GM12872 (cell line): ENCODE data around the gene RNF126.

Source experiments
- TF ChIP-seq, protein P1 (sequence below): IDR thresholded peaks from 3 replicates; pipeline ENCODE4 v1.5.1; 2011; ENCODE audit warnings: low read depth, mild to moderate bottlenecking, low read length, moderate library complexity; ENCODE audit not compliant: insufficient read depth

Gene RNF126

DNA sequence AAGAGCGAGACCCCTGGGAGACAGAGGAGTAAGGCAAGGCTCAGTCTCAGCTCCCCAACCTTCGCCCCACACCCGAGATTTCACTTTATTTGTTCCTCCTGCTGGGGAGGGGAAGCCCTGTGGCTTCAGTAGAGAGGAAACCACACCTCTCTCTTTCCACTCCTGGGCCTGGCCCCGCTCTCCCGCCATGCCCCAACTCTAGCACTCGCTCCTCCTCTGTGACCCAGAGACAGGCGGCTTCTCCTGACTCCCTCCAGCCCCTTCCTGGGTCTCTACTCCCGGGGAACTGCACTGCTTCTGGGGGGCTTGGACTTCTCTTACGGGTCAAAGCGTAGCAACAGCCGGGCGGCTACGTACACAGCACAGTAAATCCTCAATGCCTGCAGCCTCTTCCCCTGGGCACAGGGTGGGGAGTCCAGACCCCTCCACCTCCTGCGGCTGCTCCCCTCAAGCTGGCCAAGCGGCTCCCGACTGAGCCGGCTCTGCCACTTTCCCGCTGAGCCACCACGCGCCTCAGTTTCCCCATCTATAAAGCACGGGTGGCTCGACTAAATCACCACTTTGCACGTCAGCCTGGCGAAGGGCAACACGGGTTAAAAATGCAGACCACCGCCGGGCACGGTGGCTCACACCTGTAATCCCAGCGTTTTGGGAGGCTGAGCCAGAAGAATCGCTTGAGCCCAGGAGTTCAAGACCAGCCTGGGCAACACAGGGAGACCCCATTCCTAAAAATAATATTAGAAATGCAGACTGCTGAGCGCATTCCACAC lies 1.4 kb downstream of the RNF126 start:
- TF ChIP-seq, protein P1, sequence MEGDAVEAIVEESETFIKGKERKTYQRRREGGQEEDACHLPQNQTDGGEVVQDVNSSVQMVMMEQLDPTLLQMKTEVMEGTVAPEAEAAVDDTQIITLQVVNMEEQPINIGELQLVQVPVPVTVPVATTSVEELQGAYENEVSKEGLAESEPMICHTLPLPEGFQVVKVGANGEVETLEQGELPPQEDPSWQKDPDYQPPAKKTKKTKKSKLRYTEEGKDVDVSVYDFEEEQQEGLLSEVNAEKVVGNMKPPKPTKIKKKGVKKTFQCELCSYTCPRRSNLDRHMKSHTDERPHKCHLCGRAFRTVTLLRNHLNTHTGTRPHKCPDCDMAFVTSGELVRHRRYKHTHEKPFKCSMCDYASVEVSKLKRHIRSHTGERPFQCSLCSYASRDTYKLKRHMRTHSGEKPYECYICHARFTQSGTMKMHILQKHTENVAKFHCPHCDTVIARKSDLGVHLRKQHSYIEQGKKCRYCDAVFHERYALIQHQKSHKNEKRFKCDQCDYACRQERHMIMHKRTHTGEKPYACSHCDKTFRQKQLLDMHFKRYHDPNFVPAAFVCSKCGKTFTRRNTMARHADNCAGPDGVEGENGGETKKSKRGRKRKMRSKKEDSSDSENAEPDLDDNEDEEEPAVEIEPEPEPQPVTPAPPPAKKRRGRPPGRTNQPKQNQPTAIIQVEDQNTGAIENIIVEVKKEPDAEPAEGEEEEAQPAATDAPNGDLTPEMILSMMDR, result no peak

DNA sequence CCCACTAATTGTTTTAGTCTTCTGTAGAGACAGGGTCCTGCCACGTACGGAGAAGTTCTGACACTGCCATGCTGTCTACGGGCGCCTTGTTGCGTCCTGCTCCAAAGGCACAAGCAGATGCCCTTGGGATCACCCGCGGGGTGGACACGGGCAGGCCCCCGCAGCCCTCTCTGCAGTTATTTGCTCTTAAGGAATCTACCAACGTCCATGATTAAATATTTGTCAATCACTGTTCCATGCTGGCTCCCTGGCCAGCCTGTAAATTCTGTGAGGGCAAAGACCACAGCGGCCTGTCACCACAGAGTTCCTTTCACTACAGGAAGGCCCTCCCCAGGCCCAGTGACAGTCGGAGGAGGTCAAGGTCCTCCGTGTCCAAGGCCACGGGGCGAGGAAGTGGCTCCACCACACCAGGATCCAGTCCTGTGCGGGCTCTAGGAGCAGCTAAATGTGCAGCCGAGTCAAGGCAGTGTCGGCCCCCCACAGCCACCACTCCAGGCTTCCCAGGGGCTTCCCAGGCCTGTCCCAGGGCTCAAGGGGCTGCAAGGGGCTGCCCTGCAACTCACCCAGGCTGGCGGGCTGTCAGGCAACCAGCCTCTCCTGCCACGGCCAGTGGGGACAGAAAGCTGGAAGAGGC lies 2.1 kb downstream of the RNF126 start:
- TF ChIP-seq, protein P1, result no peak

DNA sequence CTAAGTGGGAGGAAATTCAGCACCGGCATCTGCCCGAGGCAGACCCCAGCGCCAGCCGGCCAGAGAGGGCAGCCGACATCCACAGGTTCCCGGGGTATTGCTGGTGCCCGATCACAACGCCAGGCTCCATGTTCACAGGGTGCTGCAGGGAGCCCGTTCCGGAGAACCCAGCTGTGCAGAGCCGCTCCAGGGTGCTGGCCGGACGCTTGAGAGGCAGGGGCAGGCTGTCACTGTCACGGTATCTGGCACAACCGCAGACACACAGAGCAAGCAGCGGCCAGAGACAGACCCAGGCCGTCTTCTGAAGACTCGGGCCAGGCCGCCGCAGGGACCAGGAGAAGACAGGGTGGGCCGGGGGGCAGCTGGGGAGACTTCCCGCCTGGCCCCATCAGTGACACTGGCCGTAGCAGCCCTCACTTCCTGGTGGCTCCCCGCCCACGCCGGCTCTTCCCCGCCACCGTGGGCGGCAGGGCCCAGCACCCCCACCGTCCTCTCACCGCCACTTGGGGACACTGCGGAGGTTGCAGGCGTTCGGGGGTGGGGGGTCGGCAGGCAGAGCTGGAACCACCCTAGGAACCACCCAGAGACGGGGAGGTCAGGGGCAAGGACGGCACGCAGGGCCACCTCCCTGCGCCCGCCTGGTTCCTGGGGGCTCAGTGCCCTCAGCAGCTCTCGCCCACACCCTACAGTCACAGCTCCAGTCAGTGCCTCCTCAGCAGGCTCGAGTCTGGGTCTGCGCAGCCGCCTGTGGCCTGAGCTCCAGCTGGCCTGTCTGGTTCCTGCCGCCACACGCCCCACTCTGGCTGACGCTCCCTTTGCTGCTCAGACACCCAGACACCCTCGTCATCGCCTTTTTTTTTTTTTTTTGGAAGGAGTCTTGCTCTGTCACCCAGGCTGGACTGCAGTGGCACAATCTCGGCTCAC lies 3.8 kb downstream of the RNF126 start:
- TF ChIP-seq, protein P1, result no peak

DNA sequence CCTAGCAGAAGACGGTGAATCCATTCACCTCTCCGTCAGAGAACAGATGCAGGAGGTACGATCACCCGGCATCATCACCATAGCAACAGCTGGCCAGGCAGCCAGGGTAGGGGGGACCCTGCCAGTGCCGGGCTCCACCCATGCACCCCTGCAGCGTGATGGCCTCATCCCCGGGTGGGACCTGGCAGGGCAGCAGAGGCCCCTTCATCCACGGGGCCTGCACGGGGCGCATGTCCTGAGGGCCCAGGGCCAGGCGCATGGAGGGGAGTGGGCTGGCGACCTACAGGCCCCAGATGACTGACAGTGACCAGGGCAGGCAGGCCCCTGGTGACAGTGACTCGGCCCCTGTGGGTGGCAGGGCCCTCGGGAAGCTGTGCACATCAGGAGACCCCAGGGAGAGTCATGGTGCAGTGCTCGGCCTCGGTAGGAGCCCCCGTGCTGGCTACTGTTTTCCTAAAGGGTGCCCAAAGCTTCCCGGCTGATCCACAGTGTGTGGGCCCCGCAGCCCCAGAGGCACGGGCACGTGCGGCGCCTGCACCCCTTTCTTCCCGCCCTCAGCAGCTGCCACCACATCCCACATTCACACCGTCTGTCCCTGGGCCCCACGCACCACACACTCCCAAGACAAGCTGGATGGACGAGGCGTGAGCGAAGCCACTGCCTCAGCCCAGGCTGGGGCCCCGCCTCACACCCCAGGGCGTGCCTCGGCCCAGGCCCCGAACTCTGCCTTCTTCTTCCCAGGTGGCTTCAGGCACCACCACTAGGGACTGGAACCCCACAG lies 4.8 kb downstream of the RNF126 start:
- TF ChIP-seq, protein P1, result no peak

DNA sequence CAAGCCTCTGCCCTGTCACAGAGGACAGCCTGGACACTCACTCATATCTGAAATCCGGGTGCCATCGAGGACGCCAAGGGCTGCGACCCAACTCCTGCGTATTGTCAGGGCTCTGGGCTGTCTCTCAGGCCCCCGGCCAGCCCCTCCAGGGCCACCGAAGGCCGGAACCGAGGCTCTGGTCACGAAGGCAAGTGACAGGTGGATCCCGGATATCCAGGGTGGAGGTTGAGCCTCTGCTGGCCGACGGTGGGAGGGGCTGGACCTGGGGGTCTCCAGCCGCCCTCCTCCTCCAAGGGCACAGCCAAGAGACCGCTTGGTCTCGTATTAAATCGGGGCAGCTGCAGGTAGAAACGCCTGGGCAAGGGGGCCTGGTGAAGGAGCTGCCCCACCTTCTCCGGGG lies 5.4 kb downstream of the RNF126 start:
- TF ChIP-seq, protein P1, result no peak

DNA sequence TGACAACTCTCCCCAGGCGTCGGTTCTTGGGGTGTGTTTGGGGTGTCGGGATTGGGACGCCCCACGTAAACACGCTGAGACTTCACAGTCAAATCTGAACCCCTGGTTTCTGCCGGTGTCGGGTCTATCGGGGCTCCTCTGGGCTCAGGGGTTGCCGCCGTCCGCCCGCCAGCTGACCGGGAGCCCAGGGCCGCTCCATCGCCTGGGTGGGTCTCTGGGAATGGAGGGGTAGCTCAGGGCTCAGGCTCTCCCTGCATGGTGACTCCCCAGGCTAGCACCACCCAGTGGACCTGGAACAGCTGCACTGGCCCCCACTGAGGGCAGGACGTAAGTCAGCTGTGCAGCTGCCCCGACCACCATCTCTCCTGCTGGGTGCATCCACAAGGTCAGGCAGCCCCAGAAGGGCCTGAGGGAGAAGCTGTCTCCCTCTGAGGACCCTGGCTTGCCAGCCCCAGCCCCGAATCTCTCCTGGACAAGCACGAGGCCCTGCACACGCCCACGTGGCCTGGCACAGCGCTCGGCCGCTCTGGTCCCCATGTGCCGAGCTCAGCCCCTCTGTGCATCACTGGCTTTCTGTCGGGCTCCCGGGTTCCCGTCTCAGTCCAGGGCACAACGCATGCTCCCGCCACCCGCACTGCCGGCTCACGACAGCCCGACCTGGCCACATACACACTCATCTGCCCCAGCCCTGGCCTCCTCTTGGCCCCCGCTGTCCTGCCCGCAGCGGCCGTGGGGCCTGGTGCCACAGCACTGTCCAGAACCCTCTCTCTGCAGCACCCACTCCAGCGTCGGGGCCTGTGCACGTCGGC lies 6.1 kb downstream of the RNF126 start:
- TF ChIP-seq, protein P1, result no peak
